Stimulated activated CD8-positive, alpha-beta memory T cell treated with anti-CD3 and anti-CD28 coated beads, Interleukin-2, amount 100 ng/mL, for 1 hour (primary cell): ENCODE results near the gene SREBF2.
"Not testable (repeated sequence)": the region's sequence is repeated elsewhere in the genome, so short reads cannot be mapped to it uniquely, and the experiment has no call there.

Experiments
- DNase-seq, 2 donors: peaks; one replicate each; pipeline ENCODE4 v3.0.0-alpha.2; 2020; ENCODE audit warnings: low read depth in 2 of 2

Gene SREBF2

GRCh38 chr22:41842996-41843970 lies 10.4 kb downstream of the SREBF2 start:
- no peak for DNase-seq

GRCh38 chr22:41844036-41844435 lies 11.1 kb downstream of the SREBF2 start:
- no peak for DNase-seq

- DNase-seq: no peak
Observed at GRCh38 chr22:41844513-41844912, 11.6 kb downstream of the SREBF2 start.

- no peak for DNase-seq
Observed at GRCh38 chr22:41845380-41846267, 12.7 kb downstream of the SREBF2 start.

- no peak for DNase-seq
Observed at GRCh38 chr22:41846268-41846987, 13.5 kb downstream of the SREBF2 start.

- no peak for DNase-seq
Observed at GRCh38 chr22:41847300-41847699, 14.4 kb downstream of the SREBF2 start.

- DNase-seq: no peak
Observed at GRCh38 chr22:41848468-41848867, 15.6 kb downstream of the SREBF2 start.

- DNase-seq: no peak
Observed at GRCh38 chr22:41856469-41856868, 23.6 kb downstream of the SREBF2 start.

GRCh38 chr22:41857155-41857859 lies 24.4 kb downstream of the SREBF2 start:
- DNase-seq: peak; percentile 33 to 55

GRCh38 chr22:41857860-41858199 lies 24.9 kb downstream of the SREBF2 start:
- no peak for DNase-seq

- DNase-seq: no peak
Observed at GRCh38 chr22:41862160-41862529, 29.2 kb downstream of the SREBF2 start.

GRCh38 chr22:41862530-41863266 lies 29.8 kb downstream of the SREBF2 start:
- DNase-seq: no peak

GRCh38 chr22:41863472-41863871 lies 30.6 kb downstream of the SREBF2 start:
- no peak for DNase-seq

- DNase-seq: no peak
Observed at GRCh38 chr22:41868556-41868955, 35.7 kb downstream of the SREBF2 start.

- DNase-seq: not testable (repeated sequence)
Observed at GRCh38 chr22:41870081-41870480, 37.2 kb downstream of the SREBF2 start.

- DNase-seq: no peak
Observed at GRCh38 chr22:41870786-41871185, 37.9 kb downstream of the SREBF2 start.

GRCh38 chr22:41873391-41873790 lies 40.5 kb downstream of the SREBF2 start:
- DNase-seq: no peak

GRCh38 chr22:41874090-41874489 lies 41.2 kb downstream of the SREBF2 start:
- DNase-seq: no peak

GRCh38 chr22:41875531-41876270 lies 42.8 kb downstream of the SREBF2 start:
- no peak for DNase-seq

- no peak for DNase-seq
Observed at GRCh38 chr22:41876275-41876674, 43.4 kb downstream of the SREBF2 start.
